Neural cell (in vitro differentiated cells): ENCODE measurements around the gene PRSS2. TPM values are rescaled to one million over a fixed set of nuclear protein-coding genes. Genes with fewer than 3 reads are reported as not detected.

ENCODE experiments used
- H2AFZ ChIP-seq: fragments of 200-600, 300-800 bp; sonication (generic), shearing (Covaris generic); 2 replicates; pipeline ENCODE4 v1.6.0; 2014; ENCODE audit warnings: low read depth, mild to moderate bottlenecking, antibody characterized with exemption, low read length, moderate library complexity
- H3F3A ChIP-seq: fragments of 200-600 bp; shearing (Covaris generic); 2 replicates; pipeline ENCODE4 v1.6.1; 2016; ENCODE audit warnings: mild to moderate bottlenecking, moderate library complexity, mixed read lengths, antibody characterized with exemption, low read length; ENCODE audit not compliant: insufficient read depth, poor library complexity, severe bottlenecking
- H3K27ac ChIP-seq: fragments of 200-600, 300-800 bp; sonication (generic), shearing (Covaris generic); 2 replicates; pipeline ENCODE4 v1.5.1; 2014; ENCODE audit warnings: mild to moderate bottlenecking, low read length, moderate library complexity
- H3K27me3 ChIP-seq: fragments of 300-800, 200-600 bp; sonication (generic), shearing (Covaris generic); 2 replicates; pipeline ENCODE4 v1.6.0; 2014; ENCODE audit warnings: mild to moderate bottlenecking, low read depth, low read length, moderate library complexity; ENCODE audit not compliant: insufficient read depth
- H3K36me3 ChIP-seq: fragments of 300-800, 200-600 bp; sonication (generic), shearing (Covaris generic); 2 replicates; pipeline ENCODE4 v1.5.1; 2014; ENCODE audit warnings: mild to moderate bottlenecking, antibody characterized with exemption, low read length, moderate library complexity; ENCODE audit not compliant: insufficient read depth
- H3K4me2 ChIP-seq: fragments of 300-800, 200-600 bp; sonication (generic), shearing (Covaris generic); 2 replicates; pipeline ENCODE4 v1.6.0; 2014; ENCODE audit warnings: mild to moderate bottlenecking, low read length
- H3K4me3 ChIP-seq: fragments of 300-800, 200-600 bp; sonication (generic), shearing (Covaris generic); 2 replicates; pipeline ENCODE4 v1.5.1; 2014; ENCODE audit warnings: mild to moderate bottlenecking, low read length, moderate library complexity
- H3K79me2 ChIP-seq: fragments of 200-600 bp; shearing (Covaris generic); replicated peaks from 2 replicates; pipeline ENCODE4 v1.6.0; 2014; ENCODE audit warnings: mild to moderate bottlenecking, low read length, moderate library complexity; ENCODE audit not compliant: insufficient read depth
- H3K9ac ChIP-seq: fragments of 300-800, 200-600 bp; sonication (generic), shearing (Covaris generic); 2 replicates; pipeline ENCODE4 v1.6.1; 2016; ENCODE audit warnings: mild to moderate bottlenecking, low read length, mixed read lengths
- H3K9me2 ChIP-seq: fragments of 200-600 bp; shearing (Covaris generic); 2 replicates; pipeline ENCODE4 v1.6.1; 2016; ENCODE audit warnings: mild to moderate bottlenecking, low read length, mixed read lengths; ENCODE audit not compliant: insufficient read depth
- H3K9me3 ChIP-seq: fragments of 200-600, 300-800 bp; sonication (generic), shearing (Covaris generic); 2 replicates; pipeline ENCODE4 v1.6.1; 2016; ENCODE audit warnings: mild to moderate bottlenecking, mixed run types, low read length, moderate library complexity, mixed read lengths
- H4K20me1 ChIP-seq: fragments of 200-600 bp; shearing (Covaris generic); 2 replicates; pipeline ENCODE4 v1.6.1; 2016; ENCODE audit warnings: mild to moderate bottlenecking, mixed run types; ENCODE audit not compliant: insufficient read depth
- CTCF ChIP-seq: fragments of 450-650 bp; IDR thresholded peaks from 2 replicates; pipeline ENCODE4 v1.5.1; 2014; ENCODE audit warnings: antibody characterized with exemption, mild to moderate bottlenecking, moderate library complexity; ENCODE audit not compliant: poor library complexity, severe bottlenecking
- EP300 ChIP-seq: fragments of 450-650 bp; conservative IDR thresholded peaks from 2 replicates; pipeline ENCODE4 v1.6.1; 2014; ENCODE audit warnings: antibody characterized with exemption, mild to moderate bottlenecking, moderate library complexity; ENCODE audit not compliant: poor library complexity, severe bottlenecking
- MXI1 ChIP-seq: fragments of 450-650 bp; conservative IDR thresholded peaks from 2 replicates; pipeline ENCODE4 v1.6.1; 2014; ENCODE audit warnings: antibody characterized with exemption, mild to moderate bottlenecking; ENCODE audit not compliant: poor library complexity, severe bottlenecking
- POLR2AphosphoS5 ChIP-seq: IDR thresholded peaks from 2 replicates; pipeline ENCODE4 v1.6.1; 2012
- RAD21 ChIP-seq: fragments of 450-650 bp; conservative IDR thresholded peaks from 2 replicates; pipeline ENCODE4 v1.6.1; 2014; ENCODE audit warnings: antibody characterized with exemption, mild to moderate bottlenecking, moderate library complexity
- SMC3 ChIP-seq: fragments of 450-650 bp; conservative IDR thresholded peaks from 2 replicates; pipeline ENCODE4 v1.6.1; 2014; ENCODE audit warnings: antibody characterized with exemption, mild to moderate bottlenecking, moderate library complexity; ENCODE audit not compliant: poor library complexity
- TAF1 ChIP-seq: IDR thresholded peaks from 2 replicates; pipeline ENCODE4 v1.6.1; 2012; ENCODE audit warnings: low read depth
- polyA plus RNA-seq: library from polyadenylated mRNA; depleted of rRNA; stranded (reverse); fragments of >200 nt; gene quantifications from 2 replicates; pipeline ENCODE4 v1.2.3, GENCODE V29; 2014
- TF ChIP-seq, protein P1 (sequence below): IDR thresholded peaks from 2 replicates; pipeline ENCODE4 v1.6.1; 2012; ENCODE audit warnings: borderline replicate concordance

Gene PRSS2
- polyA plus RNA-seq, 1 donor from 2014 or later, result not detected

DNA sequence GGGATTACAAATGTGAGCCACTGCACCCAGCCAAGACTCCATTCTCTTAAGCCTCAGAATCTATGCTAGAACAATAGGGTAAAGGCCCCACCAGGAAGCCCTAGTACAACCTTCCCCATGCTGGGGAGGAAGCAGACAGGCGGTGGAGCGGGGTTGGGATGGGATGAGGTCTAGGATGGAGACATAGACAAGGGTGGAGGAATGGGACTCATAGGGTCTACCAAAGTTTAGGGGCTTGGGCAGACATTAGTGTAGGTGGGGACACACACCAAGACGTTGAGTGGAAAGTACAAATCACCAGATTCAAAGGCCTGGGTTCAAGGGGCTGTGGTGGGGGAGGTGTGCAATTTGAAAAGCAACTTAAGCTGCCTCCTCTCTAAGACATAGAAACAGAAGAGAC is 19.3 kb downstream of the PRSS2 start:
- Histone ChIP-seq H3K79me2 (no peaks in the 10 kb centered on the region), H3K27ac (no peak overlapping the region), H3F3A (no peaks in the 10 kb centered on the region), H3K4me3 (no peak overlapping the region), H2AFZ (no peak overlapping the region), H3K9me3 (no peaks in the 10 kb centered on the region), H3K36me3 (no peaks in the 10 kb centered on the region), H3K9ac (no peak overlapping the region), H3K9me2 (no peaks in the 10 kb centered on the region), H3K4me2 (no peak overlapping the region), H4K20me1 (no peaks in the 10 kb centered on the region), H3K27me3 (peaks cover 3% of the 10 kb centered on the region)
- TF ChIP-seq, protein P1, sequence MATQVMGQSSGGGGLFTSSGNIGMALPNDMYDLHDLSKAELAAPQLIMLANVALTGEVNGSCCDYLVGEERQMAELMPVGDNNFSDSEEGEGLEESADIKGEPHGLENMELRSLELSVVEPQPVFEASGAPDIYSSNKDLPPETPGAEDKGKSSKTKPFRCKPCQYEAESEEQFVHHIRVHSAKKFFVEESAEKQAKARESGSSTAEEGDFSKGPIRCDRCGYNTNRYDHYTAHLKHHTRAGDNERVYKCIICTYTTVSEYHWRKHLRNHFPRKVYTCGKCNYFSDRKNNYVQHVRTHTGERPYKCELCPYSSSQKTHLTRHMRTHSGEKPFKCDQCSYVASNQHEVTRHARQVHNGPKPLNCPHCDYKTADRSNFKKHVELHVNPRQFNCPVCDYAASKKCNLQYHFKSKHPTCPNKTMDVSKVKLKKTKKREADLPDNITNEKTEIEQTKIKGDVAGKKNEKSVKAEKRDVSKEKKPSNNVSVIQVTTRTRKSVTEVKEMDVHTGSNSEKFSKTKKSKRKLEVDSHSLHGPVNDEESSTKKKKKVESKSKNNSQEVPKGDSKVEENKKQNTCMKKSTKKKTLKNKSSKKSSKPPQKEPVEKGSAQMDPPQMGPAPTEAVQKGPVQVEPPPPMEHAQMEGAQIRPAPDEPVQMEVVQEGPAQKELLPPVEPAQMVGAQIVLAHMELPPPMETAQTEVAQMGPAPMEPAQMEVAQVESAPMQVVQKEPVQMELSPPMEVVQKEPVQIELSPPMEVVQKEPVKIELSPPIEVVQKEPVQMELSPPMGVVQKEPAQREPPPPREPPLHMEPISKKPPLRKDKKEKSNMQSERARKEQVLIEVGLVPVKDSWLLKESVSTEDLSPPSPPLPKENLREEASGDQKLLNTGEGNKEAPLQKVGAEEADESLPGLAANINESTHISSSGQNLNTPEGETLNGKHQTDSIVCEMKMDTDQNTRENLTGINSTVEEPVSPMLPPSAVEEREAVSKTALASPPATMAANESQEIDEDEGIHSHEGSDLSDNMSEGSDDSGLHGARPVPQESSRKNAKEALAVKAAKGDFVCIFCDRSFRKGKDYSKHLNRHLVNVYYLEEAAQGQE, result no peak
- TF ChIP-seq TAF1, result no peak
- no peak for TF ChIP-seq POLR2AphosphoS5
- TF ChIP-seq RAD21, result no peak
- TF ChIP-seq CTCF, result no peak

DNA sequence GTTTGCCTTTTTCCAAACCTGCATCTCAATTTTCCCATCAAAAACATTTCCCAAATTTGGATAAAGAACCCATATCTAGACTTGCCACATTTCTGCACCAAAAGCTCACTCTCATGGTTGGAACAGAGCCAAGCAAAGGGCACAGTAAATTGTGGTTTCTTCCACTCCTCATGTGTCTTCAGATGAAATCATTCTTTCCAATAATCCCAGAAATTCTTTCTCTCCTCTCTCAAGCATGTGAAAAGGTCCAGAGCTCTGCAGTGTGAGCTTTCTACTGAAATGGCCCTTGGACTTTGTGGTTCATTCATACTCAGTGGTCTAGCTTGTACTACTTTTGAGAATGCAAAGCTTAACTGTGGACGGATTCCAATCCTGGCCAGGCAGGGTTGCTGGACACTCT is 19.8 kb downstream of the PRSS2 start:
- no peak overlapping the region for H3K9ac ChIP-seq
- no peak overlapping the region for H3K27ac ChIP-seq
- H3K79me2 ChIP-seq, result no peaks in the 10 kb centered on the region
- no peaks in the 10 kb centered on the region for H4K20me1 ChIP-seq
- TF ChIP-seq RAD21, result no peak
- no peak for TF ChIP-seq TAF1
- no peak for TF ChIP-seq EP300
- no peak for TF ChIP-seq POLR2AphosphoS5
- TF ChIP-seq CTCF, result no peak
- no peak for TF ChIP-seq MXI1
- TF ChIP-seq, protein P1, result no peak
- TF ChIP-seq SMC3, result no peak
- H3K9me2 ChIP-seq, result no peaks in the 10 kb centered on the region
- H3K4me2 ChIP-seq, result no peak overlapping the region
- H3K9me3 ChIP-seq, result no peaks in the 10 kb centered on the region
- no peaks in the 10 kb centered on the region for H3K36me3 ChIP-seq
- H3F3A ChIP-seq, result no peaks in the 10 kb centered on the region
- H3K4me3 ChIP-seq, result no peak overlapping the region
- peaks cover 8% of the 10 kb centered on the region for H3K27me3 ChIP-seq
- no peak overlapping the region for H2AFZ ChIP-seq
